Amniotic stem cell (primary cell): Measurements from ENCODE around the gene LRAT.
"Not testable (repeated sequence)": the region's sequence is repeated elsewhere in the genome, so short reads cannot be mapped to it uniquely, and the experiment has no call there.

Source experiments
- DNase-seq: peaks from one replicate; lab custom pipeline; 2025; lab: John Stamatoyannopoulos, UW

Gene LRAT

GRCh38 chr4:154743683-154744340 lies at the start of gene LRAT:
Gene LRAT (plus strand): TSS chr4:154744000. CDS start chr4:154744327, 327 bp downstream.
- DNase-seq, result no peak

- DNase-seq, result no peak
Measured at GRCh38 chr4:154707877-154708276, 35.9 kb upstream of the LRAT start.

- DNase-seq, result no peak
Measured at GRCh38 chr4:154709550-154709949, 34.2 kb upstream of the LRAT start.

DNA sequence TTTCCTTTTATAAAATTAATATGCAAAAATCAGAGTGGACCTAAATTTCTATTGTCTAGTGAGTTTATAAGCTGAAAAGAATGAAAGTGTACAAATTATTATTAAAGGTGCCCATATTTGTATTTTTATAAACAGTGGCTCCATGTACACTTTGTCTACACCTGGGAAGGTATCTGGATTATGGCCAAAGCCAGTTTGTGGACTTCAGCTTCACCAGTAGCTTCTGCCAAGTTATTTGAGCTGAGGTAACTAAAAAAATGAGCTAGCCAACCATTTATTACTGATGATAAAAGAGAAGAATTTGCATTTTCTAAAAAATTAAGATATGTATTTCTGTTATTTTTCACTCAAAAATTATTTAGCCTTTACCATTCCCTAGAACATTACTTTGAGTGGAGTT lies 32.3 kb upstream of the LRAT start:
- DNase-seq, result no peak

DNA sequence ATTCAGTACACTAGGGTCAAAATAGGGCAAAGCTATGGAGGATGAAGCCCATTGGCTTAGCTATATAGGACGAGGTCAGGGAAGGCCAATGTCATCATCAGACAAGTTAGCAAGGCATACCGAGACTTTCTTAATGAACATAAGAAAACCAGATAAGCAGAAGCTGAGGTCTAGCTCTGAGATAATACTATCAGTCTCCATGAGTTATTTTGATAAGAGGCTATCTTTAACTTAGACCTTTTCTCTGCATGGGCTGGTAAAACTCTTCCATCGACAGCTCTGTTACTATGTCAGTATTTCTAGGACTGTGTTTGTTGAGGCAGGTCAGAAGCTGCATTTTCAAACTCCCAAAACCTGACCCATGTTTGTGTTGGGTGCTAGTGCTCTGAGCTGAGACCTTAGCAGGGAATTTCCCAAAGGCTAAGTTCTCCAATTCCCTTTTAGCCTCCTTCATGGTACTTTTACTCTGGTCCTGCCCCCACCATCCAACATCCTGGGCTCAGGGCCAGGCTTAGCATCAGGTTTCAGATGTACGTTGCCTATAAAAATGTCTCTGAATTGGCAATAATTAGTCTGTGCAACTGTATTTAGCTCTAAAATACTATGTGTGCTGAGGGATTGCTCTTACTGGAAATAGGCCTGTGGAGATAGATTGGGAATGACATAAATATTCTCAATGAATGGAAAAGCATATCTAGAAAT lies 29.3 kb upstream of the LRAT start:
- no peak for DNase-seq

DNA sequence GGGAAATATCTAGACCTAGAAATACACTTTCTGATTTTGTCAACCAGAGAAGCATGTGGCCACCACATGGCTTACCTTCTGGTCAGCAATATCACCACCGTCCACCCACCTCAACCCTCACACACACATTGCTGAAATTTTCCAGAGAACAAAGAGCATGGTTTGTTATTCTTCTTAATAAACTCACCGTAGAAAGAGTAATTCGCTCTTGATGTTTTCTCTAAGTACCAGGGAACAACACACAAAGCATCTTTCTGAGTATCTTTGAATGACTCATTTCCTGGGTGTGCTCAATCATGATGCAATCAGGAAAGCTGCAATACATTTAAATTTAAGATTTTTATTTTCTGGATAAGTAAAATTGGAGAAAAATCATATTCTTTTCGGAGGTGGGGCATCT lies 24.7 kb upstream of the LRAT start:
- DNase-seq, result no peak

GRCh38 chr4:154720123-154720522 lies 23.7 kb upstream of the LRAT start:
- DNase-seq, result no peak

DNA sequence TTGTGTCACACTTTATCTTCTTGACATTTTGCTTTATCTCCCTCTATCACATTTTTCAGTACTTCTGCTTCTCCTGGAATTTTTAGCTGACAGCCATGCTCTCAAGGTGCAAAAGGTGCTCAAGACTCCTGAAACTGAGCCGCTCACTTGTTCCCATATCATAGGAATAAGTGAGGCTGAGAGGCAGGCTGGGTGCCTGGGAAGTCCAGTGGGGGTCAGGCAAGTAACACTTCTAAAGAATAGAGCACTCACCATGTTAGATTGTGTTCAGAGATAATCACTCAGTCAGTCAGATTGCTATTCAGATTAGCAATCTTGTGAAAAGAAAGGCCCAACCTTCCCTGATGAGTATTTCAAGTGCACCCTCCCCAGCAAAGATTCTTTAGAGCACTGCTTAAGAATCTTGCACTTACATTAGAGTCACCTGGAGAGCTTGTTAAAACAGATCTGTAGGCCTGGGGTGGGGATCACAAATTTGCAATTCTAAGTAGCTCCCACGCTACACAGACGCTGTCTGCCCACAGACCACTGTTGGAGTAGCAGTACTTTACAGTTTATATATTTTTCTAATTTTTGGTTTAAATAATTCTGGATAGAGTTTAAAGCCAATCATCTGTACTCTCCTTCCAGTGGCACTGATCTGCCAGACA lies 23.1 kb upstream of the LRAT start:
- no peak for DNase-seq

GRCh38 chr4:154722262-154722661 lies 21.5 kb upstream of the LRAT start:
- DNase-seq, result no peak

DNA sequence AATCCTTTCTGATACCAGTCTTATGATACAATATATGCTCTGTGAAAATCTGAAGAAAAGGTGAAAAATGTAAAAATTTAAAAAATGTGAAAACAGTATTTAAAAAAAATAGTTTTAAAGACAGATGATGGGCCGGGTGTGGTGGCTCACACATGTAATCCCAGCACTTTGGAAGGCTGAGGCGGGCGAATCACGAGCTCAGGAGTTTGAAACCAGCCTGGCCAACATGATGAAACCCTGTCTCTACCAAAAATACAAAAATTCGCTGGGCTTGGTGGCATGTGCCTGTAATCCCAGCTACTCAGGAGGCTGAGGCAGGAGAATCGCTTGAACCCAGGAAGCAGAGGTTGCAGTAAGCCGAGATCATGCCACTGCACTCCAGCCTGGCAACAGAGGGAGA lies 20.2 kb upstream of the LRAT start:
- DNase-seq, result not testable (repeated sequence)

DNA sequence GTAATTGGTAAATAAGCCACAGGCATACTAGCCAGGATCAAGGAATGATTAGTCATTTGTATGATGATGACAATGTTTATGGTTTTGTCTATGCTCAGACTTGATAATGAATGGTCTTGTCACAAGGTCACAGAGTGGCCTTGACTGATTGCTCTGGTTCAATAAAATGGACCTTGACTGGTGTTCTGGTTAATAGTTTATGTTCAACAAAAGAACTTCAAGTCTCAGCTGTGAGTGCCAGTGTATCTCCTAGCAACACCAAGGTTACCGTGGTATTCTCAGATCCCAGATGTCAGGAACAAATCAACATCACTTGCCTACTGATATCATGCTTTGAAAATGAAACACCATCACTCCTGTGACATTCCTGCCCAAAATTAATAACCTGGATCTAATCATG lies 16.3 kb upstream of the LRAT start:
- DNase-seq, result no peak

- DNase-seq, result no peak
Measured at GRCh38 chr4:154731756-154732155, 12.0 kb upstream of the LRAT start.

DNA sequence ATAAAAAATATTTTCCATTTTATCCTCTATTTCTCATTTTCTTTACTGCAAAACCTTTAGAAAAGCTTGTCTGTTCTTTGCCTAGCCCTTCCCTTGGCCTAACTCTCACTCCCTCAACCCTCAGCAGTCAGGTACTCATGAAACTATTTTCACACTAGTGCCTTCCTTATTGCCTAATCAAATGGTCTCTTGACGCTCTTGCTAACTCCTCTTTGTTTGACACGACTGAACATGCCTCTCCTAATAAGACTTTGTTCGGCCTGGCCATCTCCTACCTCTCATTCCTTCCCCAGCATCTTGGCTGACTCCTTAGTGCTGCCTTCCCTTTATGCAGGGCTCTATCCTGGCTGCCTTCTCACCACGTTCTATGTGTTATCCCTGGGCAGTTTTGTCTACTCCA lies 11.1 kb upstream of the LRAT start:
- no peak for DNase-seq

DNA sequence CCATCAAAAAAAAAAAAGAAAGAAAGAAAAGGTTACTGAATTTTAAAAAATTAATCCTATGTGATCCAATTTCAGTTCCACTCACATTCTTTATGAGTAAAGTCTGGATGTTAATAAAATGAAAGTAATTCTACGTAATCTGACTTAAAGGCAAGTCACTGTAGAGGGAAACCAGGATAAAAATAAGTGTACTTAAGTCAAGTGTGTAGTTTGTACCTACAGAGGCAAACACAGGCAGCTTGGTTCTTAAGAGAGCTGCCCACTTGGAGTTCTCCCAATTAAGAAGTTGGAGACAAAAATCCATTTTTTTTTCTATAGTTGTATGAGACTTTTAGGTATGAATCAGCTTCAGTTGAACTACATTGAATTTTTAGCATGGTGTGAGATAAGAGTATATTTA lies 7.0 kb upstream of the LRAT start:
- DNase-seq, result no peak

DNA sequence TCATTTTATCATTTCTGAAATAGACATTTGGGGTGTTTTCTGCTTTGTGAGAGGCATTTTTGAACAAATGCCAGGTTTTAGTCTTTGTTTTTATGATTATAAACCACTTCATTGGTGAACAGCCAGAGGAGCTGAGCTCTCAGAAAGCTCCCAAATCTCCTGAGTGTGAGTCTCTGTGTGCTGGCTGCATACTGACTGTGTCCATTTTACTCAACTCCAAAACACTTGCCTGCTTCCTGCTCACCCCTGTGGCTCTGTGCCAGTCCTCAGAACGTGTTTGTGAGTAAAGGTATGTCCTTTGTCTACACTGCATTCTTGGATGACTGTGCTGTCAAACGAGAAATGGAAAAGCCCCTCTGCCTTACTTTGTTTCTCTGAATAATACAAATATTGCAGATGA lies 5.4 kb upstream of the LRAT start:
- no peak for DNase-seq

GRCh38 chr4:154739111-154739510 lies 4.7 kb upstream of the LRAT start:
- no peak for DNase-seq

GRCh38 chr4:154740462-154740861 lies 3.3 kb upstream of the LRAT start:
- no peak for DNase-seq

DNA sequence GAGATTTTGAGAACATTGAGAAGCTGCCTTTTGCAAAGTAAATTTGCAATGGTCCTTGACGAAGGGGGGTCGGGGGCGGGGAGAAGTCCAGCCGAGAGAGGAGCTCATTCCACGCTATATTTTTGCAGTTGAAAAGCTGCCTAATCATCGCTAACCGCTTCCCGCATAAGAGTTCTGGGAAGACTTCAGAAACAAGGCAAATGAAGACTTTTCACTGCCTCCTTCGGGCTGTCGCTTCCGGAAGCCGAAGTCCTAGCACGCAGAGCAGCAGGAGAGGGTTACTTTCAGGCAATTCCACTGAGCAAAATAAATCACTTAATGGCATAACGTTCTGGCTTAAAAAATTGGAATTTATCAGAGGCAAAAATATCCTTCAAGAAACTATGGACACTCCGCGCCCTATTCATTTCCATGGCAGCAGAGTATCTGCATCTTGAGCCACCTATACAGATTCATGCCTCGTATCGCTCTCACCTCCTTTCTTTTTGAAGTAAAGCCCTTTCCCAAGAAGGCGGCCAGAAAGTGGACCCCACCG lies 2.6 kb upstream of the LRAT start:
- no peak for DNase-seq

GRCh38 chr4:154741922-154742850 lies 1.6 kb upstream of the LRAT start:
- no peak for DNase-seq

- DNase-seq, result no peak
Measured at GRCh38 chr4:154744341-154744926, 634 bp downstream of the LRAT start.

- no peak for DNase-seq
Measured at GRCh38 chr4:154757713-154758112, 13.9 kb downstream of the LRAT start.

GRCh38 chr4:154760895-154761294 lies 17.1 kb downstream of the LRAT start:
- no peak for DNase-seq
